Stimulated activated naive CD8-positive, alpha-beta T cell treated with anti-CD3 and anti-CD28 coated beads, Interleukin-15, Interleukin-2, amounts not matched to agents 100 ng/mL and 50 ng/mL, for 24 hours (primary cell): ENCODE measurements around the gene LAMA3.

ENCODE experiments used
- H3K27ac Mint-ChIP-seq: one replicate; pipeline ENCODE4 v1.8.0; 2021; ENCODE audit warnings: mild to moderate bottlenecking, mixed read lengths
- H3K27me3 Mint-ChIP-seq: one replicate; pipeline ENCODE4 v1.8.0; 2021; ENCODE audit warnings: mixed read lengths
- H3K36me3 Mint-ChIP-seq: one replicate; pipeline ENCODE4 v1.8.0; 2021; ENCODE audit warnings: low read depth, mixed read lengths
- H3K4me1 Mint-ChIP-seq: one replicate; pipeline ENCODE4 v1.8.0; 2021; ENCODE audit warnings: low read depth, mixed read lengths
- H3K4me3 Mint-ChIP-seq: one replicate; pipeline ENCODE4 v1.8.0; 2021; ENCODE audit warnings: mild to moderate bottlenecking, mixed read lengths
- H3K9me3 Mint-ChIP-seq: one replicate; pipeline ENCODE4 v1.8.0; 2021; ENCODE audit warnings: mixed read lengths

LAMA3 gene

DNA sequence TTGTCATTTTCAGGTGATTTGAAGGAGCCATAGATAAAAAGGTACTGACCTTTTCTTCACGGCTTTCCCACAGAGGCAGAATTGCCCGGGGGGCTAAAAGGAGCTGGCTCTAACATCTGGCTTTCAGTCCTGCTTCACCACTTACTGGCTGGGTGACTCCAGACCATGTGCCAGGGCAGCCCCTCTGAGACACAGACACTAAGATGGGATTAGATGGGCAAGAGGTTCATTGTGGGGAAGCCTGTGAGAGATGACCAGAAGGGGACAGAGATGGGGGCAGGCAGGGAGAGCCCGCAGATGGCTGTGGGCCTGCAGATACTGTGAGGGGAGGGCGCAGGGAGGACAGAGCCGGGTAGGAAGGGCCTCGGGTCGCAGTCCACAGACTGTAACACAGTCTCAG is 250.6 kb downstream of the LAMA3 start:
- Mint-ChIP-seq H3K4me3 (no peak overlapping the region), H3K27ac (no peak overlapping the region), H3K36me3 (no peaks in the 10 kb centered on the region), H3K4me1 (peaks cover 57% of the 10 kb centered on the region), H3K9me3 (no peaks in the 10 kb centered on the region), H3K27me3 (no peaks in the 10 kb centered on the region)

GRCh38 chr18:23941791-23942190 is 252.5 kb downstream of the LAMA3 start:
- H3K4me3 Mint-ChIP-seq, result no peak overlapping the region
- no peaks in the 10 kb centered on the region for H3K27me3 Mint-ChIP-seq
- no peaks in the 10 kb centered on the region for H3K36me3 Mint-ChIP-seq
- no peaks in the 10 kb centered on the region for H3K9me3 Mint-ChIP-seq
- H3K4me1 Mint-ChIP-seq, result peaks cover 44% of the 10 kb centered on the region
- H3K27ac Mint-ChIP-seq, result peak overlapping the region; percentile 53

DNA sequence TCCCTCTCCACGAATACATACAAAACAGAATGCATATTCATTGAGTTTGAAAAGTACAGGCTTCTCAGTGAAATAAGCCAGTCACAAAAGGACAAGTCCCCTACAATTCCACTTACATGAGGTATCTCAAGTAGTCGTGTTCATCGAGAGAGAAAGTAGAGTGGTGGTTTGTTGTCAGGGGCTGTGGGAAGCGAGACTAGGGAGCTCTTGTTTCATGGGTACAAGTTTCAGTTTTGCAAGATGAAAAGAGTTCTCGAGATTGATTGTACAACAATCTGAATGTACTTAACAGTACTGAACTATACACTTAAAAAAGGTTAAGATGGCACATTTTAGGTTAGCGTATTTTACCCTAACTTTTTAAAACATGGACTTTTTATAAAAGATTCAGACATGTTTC is 253.9 kb downstream of the LAMA3 start:
- no peak overlapping the region for H3K27ac Mint-ChIP-seq
- no peaks in the 10 kb centered on the region for H3K27me3 Mint-ChIP-seq
- peaks cover 32% of the 10 kb centered on the region for H3K4me1 Mint-ChIP-seq
- peak overlapping the region; percentile 6 for H3K4me3 Mint-ChIP-seq
- no peaks in the 10 kb centered on the region for H3K9me3 Mint-ChIP-seq
- H3K36me3 Mint-ChIP-seq, result no peaks in the 10 kb centered on the region

DNA sequence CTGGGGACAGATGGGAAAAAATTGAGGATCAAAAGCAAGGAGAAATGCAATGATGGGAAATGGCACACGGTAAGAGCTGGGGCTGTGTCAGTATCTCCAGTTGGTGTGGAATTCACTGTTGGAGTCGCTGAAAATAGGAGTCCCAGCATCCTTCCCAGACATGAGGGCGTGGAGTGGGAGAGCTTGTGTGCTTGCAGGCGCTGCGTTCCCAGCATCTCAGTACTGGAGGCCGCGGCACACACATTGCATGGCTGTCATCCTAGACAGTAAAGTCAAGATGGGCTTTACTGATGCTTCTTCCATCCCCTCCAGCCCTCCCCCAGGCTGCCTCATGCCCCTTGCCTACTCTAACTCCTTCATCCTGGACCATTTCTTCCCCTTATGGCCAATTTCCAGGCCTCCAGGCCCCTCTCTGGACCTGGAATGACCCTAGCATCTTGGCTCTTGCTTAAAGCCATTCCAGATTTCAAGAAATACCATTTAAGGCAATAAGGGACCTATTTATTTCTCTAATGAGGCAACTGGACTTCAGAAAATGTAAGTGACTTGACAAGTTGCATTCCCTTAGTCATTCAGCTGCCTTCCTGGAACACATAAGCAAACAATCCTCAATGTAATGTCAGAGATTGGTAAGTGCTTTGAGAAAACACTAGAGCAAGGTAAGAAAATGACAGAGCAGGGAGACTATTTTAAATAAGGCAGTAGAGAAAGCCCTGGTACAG is 254.8 kb downstream of the LAMA3 start:
- Mint-ChIP-seq H3K27ac (no peak overlapping the region), H3K4me3 (no peak overlapping the region), H3K36me3 (no peaks in the 10 kb centered on the region)

DNA sequence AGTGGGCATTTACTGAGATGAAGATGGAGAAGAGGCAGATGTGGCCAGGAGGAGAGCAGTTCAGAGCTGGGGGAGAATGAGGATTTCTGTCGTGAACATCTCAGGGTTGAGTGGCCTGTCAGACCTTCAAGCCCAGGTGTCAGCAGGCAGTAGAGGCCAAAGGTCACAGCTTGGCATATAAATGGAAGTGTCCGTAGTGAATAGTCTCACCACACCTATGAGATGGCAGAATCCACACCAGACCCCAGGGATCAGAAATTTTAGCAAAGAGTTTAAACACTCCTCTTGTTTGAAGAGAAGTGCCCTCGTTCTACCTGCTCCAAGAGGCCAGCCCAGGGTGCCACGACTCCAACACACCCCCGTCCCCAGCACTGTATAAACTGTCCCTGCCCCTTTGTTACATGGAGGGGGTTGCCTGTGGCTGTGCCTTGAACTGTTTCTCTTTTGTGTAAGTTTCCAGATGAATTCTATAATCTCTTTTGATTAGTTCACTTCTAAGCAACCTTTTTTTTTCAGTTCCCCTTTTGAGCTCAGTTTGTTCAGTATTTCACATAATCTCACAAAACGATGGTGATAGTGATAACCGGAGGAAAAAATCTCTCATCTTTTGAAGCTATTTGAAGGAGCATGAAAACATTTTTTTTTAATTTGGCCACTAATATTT is 256.3 kb downstream of the LAMA3 start:
- Mint-ChIP-seq H3K4me1 (peaks cover 17% of the 10 kb centered on the region), H3K36me3 (no peaks in the 10 kb centered on the region), H3K4me3 (no peak overlapping the region), H3K27ac (no peak overlapping the region), H3K27me3 (no peaks in the 10 kb centered on the region), H3K9me3 (no peaks in the 10 kb centered on the region)

More for the DNA sequence above, 254.8 kb downstream of the LAMA3 start:
- peaks cover 22% of the 10 kb centered on the region for H3K4me1 Mint-ChIP-seq
- no peaks in the 10 kb centered on the region for H3K27me3 Mint-ChIP-seq
- H3K9me3 Mint-ChIP-seq, result no peaks in the 10 kb centered on the region

DNA sequence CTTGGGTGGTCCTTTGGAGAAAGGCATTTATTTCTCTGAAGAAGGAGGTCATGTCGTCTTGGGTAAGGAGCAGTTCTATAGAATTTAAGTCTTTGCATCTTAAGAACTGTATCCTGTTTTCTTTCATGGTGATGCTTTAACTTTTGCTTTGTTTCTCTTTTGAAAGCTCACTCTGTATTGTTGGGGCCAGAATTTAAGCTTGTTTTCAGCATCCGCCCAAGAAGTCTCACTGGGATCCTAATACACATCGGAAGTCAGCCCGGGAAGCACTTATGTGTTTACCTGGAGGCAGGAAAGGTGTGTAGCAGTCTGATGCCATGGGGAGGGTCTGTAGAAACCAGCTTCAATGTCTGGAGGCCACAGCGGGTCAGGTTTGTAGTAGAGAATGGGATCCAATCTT is 260.6 kb downstream of the LAMA3 start:
- no peaks in the 10 kb centered on the region for H3K36me3 Mint-ChIP-seq
- H3K27ac Mint-ChIP-seq, result no peak overlapping the region
- H3K4me3 Mint-ChIP-seq, result no peak overlapping the region
- no peaks in the 10 kb centered on the region for H3K27me3 Mint-ChIP-seq
- no peaks in the 10 kb centered on the region for H3K9me3 Mint-ChIP-seq
- H3K4me1 Mint-ChIP-seq, result no peaks in the 10 kb centered on the region

DNA sequence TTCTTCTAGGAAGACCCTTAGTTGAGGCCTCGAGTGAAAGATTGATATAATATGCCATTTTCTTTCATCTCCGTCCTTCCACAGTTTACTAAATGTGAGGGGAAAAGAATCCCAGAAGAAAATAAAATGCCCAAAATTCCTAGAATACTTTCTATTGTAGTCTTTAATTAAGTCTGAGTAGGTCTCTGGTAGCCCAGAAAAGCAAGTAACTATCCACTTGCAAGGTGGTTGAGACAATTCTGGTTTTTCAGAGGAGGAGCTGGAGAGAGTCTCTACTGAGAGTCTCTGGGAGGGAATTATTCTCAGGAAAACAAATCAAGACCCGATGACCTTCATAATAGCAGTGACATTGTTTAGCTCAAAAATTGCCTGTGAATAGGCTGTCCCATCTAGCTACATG is 261.4 kb downstream of the LAMA3 start:
- Mint-ChIP-seq H3K36me3 (no peaks in the 10 kb centered on the region), H3K4me1 (no peaks in the 10 kb centered on the region), H3K4me3 (no peak overlapping the region), H3K27me3 (no peaks in the 10 kb centered on the region), H3K9me3 (no peaks in the 10 kb centered on the region), H3K27ac (no peak overlapping the region)

DNA sequence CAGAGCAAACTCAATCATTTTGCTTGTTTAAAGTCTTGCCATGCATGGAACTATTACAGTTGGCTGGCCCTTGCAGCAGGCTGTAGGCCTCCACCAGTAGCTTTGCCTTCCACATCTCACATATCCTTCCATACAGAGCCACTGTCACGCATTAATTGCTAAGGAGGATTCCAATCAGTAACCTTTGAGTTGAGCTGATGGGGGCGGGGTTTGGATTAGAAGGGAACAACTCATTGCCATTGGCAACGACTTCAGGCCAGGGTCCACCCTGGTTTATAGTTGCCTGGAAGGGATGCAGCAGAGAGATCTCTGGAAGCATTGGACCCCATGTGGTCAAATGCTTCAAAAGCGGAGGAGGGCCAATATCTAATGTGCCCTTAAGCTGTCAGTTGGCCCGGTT is 262.0 kb downstream of the LAMA3 start:
- H3K27ac Mint-ChIP-seq, result no peak overlapping the region
- H3K4me3 Mint-ChIP-seq, result no peak overlapping the region
- no peaks in the 10 kb centered on the region for H3K27me3 Mint-ChIP-seq
- no peaks in the 10 kb centered on the region for H3K36me3 Mint-ChIP-seq
- no peaks in the 10 kb centered on the region for H3K9me3 Mint-ChIP-seq
- H3K4me1 Mint-ChIP-seq, result no peaks in the 10 kb centered on the region

DNA sequence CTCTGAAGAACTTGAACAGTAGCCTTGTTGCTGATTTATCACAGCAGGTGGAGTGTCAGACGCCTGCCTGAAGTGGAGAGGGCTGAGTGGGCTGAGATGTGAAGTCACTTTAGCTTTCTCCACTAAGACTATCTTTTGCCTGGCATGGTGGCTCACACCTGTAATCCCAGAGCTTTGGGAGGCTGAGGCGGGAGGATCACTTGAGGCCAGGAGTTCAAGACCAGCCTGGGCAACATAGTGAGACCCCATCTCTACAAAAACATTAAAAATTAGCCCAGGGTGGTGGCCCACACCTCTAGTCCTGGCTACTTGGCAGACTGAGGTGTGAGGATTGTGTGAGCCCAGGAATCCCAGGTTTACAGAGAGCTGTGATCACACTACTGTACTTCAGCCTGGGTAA is 264.7 kb downstream of the LAMA3 start:
- Mint-ChIP-seq H3K36me3 (no peaks in the 10 kb centered on the region), H3K9me3 (no peaks in the 10 kb centered on the region), H3K27ac (no peak overlapping the region), H3K4me1 (no peaks in the 10 kb centered on the region), H3K4me3 (no peak overlapping the region), H3K27me3 (no peaks in the 10 kb centered on the region)

GRCh38 chr18:23956483-23956882 is 267.2 kb downstream of the LAMA3 start:
- no peaks in the 10 kb centered on the region for H3K4me1 Mint-ChIP-seq
- no peak overlapping the region for H3K27ac Mint-ChIP-seq
- no peaks in the 10 kb centered on the region for H3K9me3 Mint-ChIP-seq
- no peaks in the 10 kb centered on the region for H3K36me3 Mint-ChIP-seq
- no peak overlapping the region for H3K4me3 Mint-ChIP-seq
- no peaks in the 10 kb centered on the region for H3K27me3 Mint-ChIP-seq

DNA sequence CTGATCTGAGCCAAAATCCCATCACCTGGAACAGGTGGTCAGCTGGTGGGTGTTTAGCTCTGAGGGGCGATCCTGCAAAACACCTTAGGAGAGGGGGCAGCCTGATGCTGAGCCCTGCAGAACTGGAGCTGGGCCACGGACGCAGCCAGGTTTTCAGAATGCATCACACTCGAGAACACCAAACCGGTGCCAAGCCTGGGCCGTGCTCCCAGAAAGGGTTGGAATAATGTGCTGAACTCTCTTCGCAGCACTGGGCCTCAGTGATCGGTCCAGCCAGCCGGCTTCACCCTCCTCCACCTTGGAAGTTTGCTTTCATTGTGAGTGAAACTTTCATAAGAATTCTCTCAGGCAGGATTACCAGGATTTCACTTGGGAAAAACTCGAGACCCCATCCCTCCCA is 268.8 kb downstream of the LAMA3 start:
- H3K27me3 Mint-ChIP-seq, result no peaks in the 10 kb centered on the region

GRCh38 chr18:23963443-23964165 is 274.4 kb downstream of the LAMA3 start:
- Mint-ChIP-seq H3K4me1 (peaks cover 49% of the 10 kb centered on the region), H3K27me3 (no peaks in the 10 kb centered on the region), H3K9me3 (no peaks in the 10 kb centered on the region), H3K4me3 (no peak overlapping the region), H3K36me3 (no peaks in the 10 kb centered on the region), H3K27ac (no peak overlapping the region)

More for the DNA sequence above, 268.8 kb downstream of the LAMA3 start:
- Mint-ChIP-seq H3K9me3 (no peaks in the 10 kb centered on the region), H3K4me1 (no peaks in the 10 kb centered on the region), H3K4me3 (no peak overlapping the region), H3K36me3 (no peaks in the 10 kb centered on the region), H3K27ac (no peak overlapping the region)

DNA sequence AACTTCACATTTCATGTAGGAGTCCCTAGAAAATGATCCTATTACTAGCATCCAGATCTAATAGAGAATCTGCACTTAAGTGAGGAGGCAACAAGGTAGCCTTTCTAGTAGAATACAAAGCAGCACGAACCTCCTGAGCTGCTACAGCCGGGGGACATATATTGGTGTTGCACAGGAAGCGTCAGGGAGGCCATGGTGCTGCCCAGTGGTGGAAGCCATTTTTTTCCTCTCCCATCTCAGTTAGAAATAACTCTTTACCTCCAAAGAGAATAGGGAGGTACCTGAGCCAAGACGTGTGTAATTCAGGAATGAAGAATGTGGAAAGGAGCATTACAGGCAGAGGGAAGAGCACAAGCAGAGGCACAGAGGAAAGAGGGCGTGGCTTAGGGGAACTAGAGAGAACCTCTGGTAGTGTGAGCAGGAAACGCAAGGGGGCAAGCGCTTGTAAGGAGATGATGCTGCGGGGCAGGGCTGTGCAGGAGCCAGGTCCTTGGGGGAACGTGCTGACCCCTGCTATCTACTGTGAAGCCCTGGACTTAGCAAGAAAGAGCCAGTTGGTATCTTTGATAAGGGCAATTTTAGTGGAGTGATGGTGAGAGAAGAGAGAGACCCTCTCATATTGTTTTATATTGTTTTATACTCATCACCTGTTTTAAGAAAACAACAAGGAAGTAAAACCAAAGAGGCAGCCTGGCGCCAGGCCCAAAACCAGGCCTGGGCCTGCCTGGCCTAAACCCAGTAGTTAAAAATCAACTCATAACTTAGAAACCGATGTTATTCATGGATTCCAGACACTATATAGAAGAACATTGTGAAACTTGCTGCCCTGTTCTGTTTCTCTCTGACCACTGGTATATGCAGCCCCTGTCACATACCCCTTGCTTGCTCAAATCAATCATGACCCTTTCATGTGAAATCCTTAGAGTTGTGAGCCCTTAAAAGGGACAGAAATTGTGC is 275.3 kb downstream of the LAMA3 start:
- Mint-ChIP-seq H3K36me3 (no peaks in the 10 kb centered on the region), H3K4me1 (peaks cover 59% of the 10 kb centered on the region), H3K4me3 (peak overlapping the region; percentile 54), H3K27me3 (no peaks in the 10 kb centered on the region), H3K9me3 (no peaks in the 10 kb centered on the region), H3K27ac (peak overlapping the region; percentile 94)

- H3K27ac Mint-ChIP-seq, result no peak overlapping the region
- H3K4me3 Mint-ChIP-seq, result no peak overlapping the region
- no peaks in the 10 kb centered on the region for H3K9me3 Mint-ChIP-seq
- H3K36me3 Mint-ChIP-seq, result no peaks in the 10 kb centered on the region
- H3K4me1 Mint-ChIP-seq, result peaks cover 80% of the 10 kb centered on the region
- no peaks in the 10 kb centered on the region for H3K27me3 Mint-ChIP-seq
These were observed 277.7 kb downstream of the LAMA3 start for GRCh38 chr18:23966909-23967308.
